HCT116 (cell line): ENCODE data around the gene SRGAP1. TPM values are rescaled to one million over a fixed set of nuclear protein-coding genes. Genes with fewer than 3 reads are reported as not detected.

Source experiments
- ATAC-seq: fragments of 200-7000 bp; cut with Tn5 transposase; 2 replicates; pipeline ENCODE4 v1.9.1; 2020; ENCODE audit warnings: mild to moderate bottlenecking, moderate library complexity
- BruUV-seq: library from RNA; stranded (reverse); fragments of 400-500 nt; replicated peaks from 2 replicates; lab custom pipeline; 2021; lab: Mats Ljungman, UMichigan
- CTCF ChIA-PET: fragments of 300-600 bp; sonication (Branson Sonifier 250); formaldehyde crosslinking; loops from one replicate; lab custom pipeline; 2021; ENCODE audit warnings: antibody characterized with exemption; lab: Charles Lee
- POLR2A ChIA-PET: fragments of 300-600, 350-600 bp; sonication (Branson Sonifier 250); formaldehyde crosslinking; loops from one replicate; lab custom pipeline; 2021; ENCODE audit warnings: antibody characterized with exemption; lab: Charles Lee
- RAD21 ChIA-PET, 2 experiments: fragments of 300-600 bp; sonication (Branson Sonifier 250); formaldehyde crosslinking; loops; one replicate each; lab custom pipeline; 2023; ENCODE audit warnings: low total read pairs in 2 of 2; ENCODE audit not compliant: uncharacterized antibody in 2 of 2, unreplicated experiment in 2 of 2, low non-redundant PET in 1 of 2; lab: Charles Lee
- DNase-seq: peaks from one replicate; pipeline ENCODE4 v3.0.0-alpha.2; 2010; ENCODE audit warnings: low read depth, low spot score
- H2AFZ ChIP-seq: fragments of 200-600 bp; shearing (Covaris generic), sonication (generic); 2 replicates; pipeline ENCODE4 v1.6.1; 2017; ENCODE audit warnings: low read depth, mixed run types, mixed read lengths, antibody characterized with exemption, low read length; ENCODE audit not compliant: poor library complexity, severe bottlenecking
- H3K27ac ChIP-seq: 2 replicates; pipeline ENCODE4 v1.5.1; 2012; ENCODE audit warnings: low read depth, low read length
- H3K27me3 ChIP-seq: fragments of 200-600 bp; sonication (generic); 2 replicates; pipeline ENCODE4 v1.6.1; 2016; ENCODE audit warnings: mixed run types, low read length, mixed read lengths; ENCODE audit not compliant: insufficient read depth
- H3K36me3 ChIP-seq, 2 experiments: fragments of 200-500 bp in 1 of 2; fragments of 200-600 bp in 1 of 2; sonication (Bioruptor generic) in 1 of 2; sonication (generic) in 1 of 2; 2 replicates each; pipeline versions ENCODE4 v1.5.1 to v1.6.1; 2014 to 2016; ENCODE audit warnings: low read length in 2 of 2, inconsistent platforms in 1 of 2, mixed read lengths in 1 of 2, mixed run types in 1 of 2; ENCODE audit not compliant: insufficient read depth in 2 of 2, control insufficient read depth in 1 of 2
- H3K4me1 ChIP-seq, 2 experiments: fragments of 200-600 bp in 1 of 2; sonication (generic) in 1 of 2; 2 replicates each; pipeline versions ENCODE4 v1.5.1 to v1.6.1; 2012 to 2017; ENCODE audit warnings: low read length in 2 of 2, inconsistent platforms in 1 of 2, mild to moderate bottlenecking in 1 of 2, mixed read lengths in 1 of 2, mixed run types in 1 of 2, moderate library complexity in 1 of 2; ENCODE audit not compliant: insufficient read depth in 2 of 2, control insufficient read depth in 1 of 2
- H3K4me2 ChIP-seq: fragments of 200-600 bp; sonication (generic); 2 replicates; pipeline ENCODE4 v1.6.1; 2017; ENCODE audit warnings: mixed run types, low read length, mixed read lengths
- H3K4me3 ChIP-seq, 2 experiments: fragments of 200-600 bp in 1 of 2; sonication (generic) in 1 of 2; replicated peaks in 1 of 2; 2 replicates each; pipeline ENCODE4 v1.5.1; 2011 to 2016; ENCODE audit warnings: low read length in 2 of 2, control low read depth in 1 of 2, low read depth in 1 of 2, mild to moderate bottlenecking in 1 of 2, mixed read lengths in 1 of 2, mixed run types in 1 of 2
- H3K79me2 ChIP-seq: fragments of 200-600 bp; sonication (generic); 2 replicates; pipeline ENCODE4 v1.6.1; 2017; ENCODE audit warnings: mild to moderate bottlenecking, mixed run types, low read length, moderate library complexity, mixed read lengths; ENCODE audit not compliant: insufficient read depth
- H3K9ac ChIP-seq: fragments of 200-600 bp; sonication (generic); 2 replicates; pipeline ENCODE4 v1.6.1; 2016; ENCODE audit warnings: low read length, mixed read lengths
- H3K9me2 ChIP-seq: fragments of 200-600 bp; sonication (generic), shearing (Covaris generic); 2 replicates; pipeline ENCODE4 v1.6.1; 2017; ENCODE audit warnings: mixed run types, mild to moderate bottlenecking, moderate library complexity; ENCODE audit not compliant: insufficient read depth
- H3K9me3 ChIP-seq, 2 experiments: fragments of 200-500 bp in 1 of 2; fragments of 200-600 bp in 1 of 2; sonication (Bioruptor generic) in 1 of 2; sonication (generic) in 1 of 2; 2 replicates each; pipeline ENCODE4 v1.6.1; 2014 to 2017; ENCODE audit warnings: low read length in 2 of 2, mixed read lengths in 2 of 2, inconsistent platforms in 1 of 2, low read depth in 1 of 2, mild to moderate bottlenecking in 1 of 2, mixed run types in 1 of 2, moderate library complexity in 1 of 2; ENCODE audit not compliant: control insufficient read depth in 1 of 2, insufficient read depth in 1 of 2
- H4K20me1 ChIP-seq: fragments of 200-600 bp; sonication (generic), shearing (Covaris generic); 2 replicates; pipeline ENCODE4 v1.6.1; 2017; ENCODE audit warnings: mixed run types, mild to moderate bottlenecking, moderate library complexity; ENCODE audit not compliant: insufficient read depth
- CBX3 ChIP-seq: IDR thresholded peaks from 2 replicates; pipeline ENCODE4 v1.6.1; 2012; ENCODE audit warnings: low read depth
- CEBPB ChIP-seq: IDR thresholded peaks from 2 replicates; pipeline ENCODE4 v1.6.1; 2012; ENCODE audit warnings: low read depth
- EGR1 ChIP-seq: IDR thresholded peaks from 2 replicates; pipeline ENCODE4 v1.6.1; 2012; ENCODE audit warnings: low read depth
- ELF1 ChIP-seq: IDR thresholded peaks from 2 replicates; pipeline ENCODE4 v1.6.1; 2012; ENCODE audit warnings: low read depth, borderline replicate concordance
- EZH2 ChIP-seq: fragments of 200-600 bp; sonication (generic); IDR thresholded peaks from 2 replicates; pipeline ENCODE4 v1.6.1; 2017; ENCODE audit warnings: antibody characterized with exemption, mixed run types
- EZH2phosphoT487 ChIP-seq: fragments of 200-600 bp; IDR thresholded peaks from 2 replicates; pipeline ENCODE4 v1.6.1; 2018; ENCODE audit warnings: antibody characterized with exemption, borderline replicate concordance
- FOSL1 ChIP-seq: IDR thresholded peaks from 2 replicates; pipeline ENCODE4 v1.6.1; 2012; ENCODE audit warnings: low read depth
- POLR2A ChIP-seq: IDR thresholded peaks from 2 replicates; pipeline ENCODE4 v1.7.0; 2011; ENCODE audit warnings: borderline replicate concordance; ENCODE audit not compliant: insufficient read depth, insufficient read length; ENCODE audit errors: extremely low read depth
- POLR2AphosphoS5 ChIP-seq: IDR thresholded peaks from 2 replicates; pipeline ENCODE4 v1.6.1; 2011; ENCODE audit warnings: mild to moderate bottlenecking, low read depth, low read length, moderate library complexity
- RAD21 ChIP-seq: IDR thresholded peaks from 2 replicates; pipeline ENCODE4 v1.6.1; 2012; ENCODE audit warnings: low read depth, mild to moderate bottlenecking
- SP1 ChIP-seq: IDR thresholded peaks from 2 replicates; pipeline ENCODE4 v1.6.1; 2012; ENCODE audit warnings: low read depth
- SRF ChIP-seq: IDR thresholded peaks from 2 replicates; pipeline ENCODE4 v1.6.1; 2012; ENCODE audit warnings: low read depth
- ZNF274 ChIP-seq: fragments of 200-500 bp; sonication (Bioruptor generic); IDR thresholded peaks from 2 replicates; pipeline ENCODE4 v1.6.1; 2014; ENCODE audit warnings: mild to moderate bottlenecking, low read depth, low read length, inconsistent platforms
- intact Hi-C: fragments of 100-400 bp; cut with micrococcal nuclease; formaldehyde crosslinking; loops from 2 replicates; pipeline ENCODE4 v1.10.0; 2022
- total RNA-seq: library from RNA; stranded (reverse); gene quantifications from one replicate; pipeline ENCODE4 v1.2.1, GENCODE V29; 2021; ENCODE audit not compliant: unreplicated experiment
- TF ChIP-seq, protein P1 (sequence below): IDR thresholded peaks from 2 replicates; pipeline ENCODE4 v1.6.1; 2012; ENCODE audit warnings: low read depth
- TF ChIP-seq, protein P2 (sequence below), 3 experiments: fragments of 200-600 bp in 1 of 3; sonication (generic) in 1 of 3; IDR thresholded peaks in 2 of 3; conservative IDR thresholded peaks in 1 of 3; 2 replicates each; pipeline ENCODE4 v1.5.1; 2012 to 2017; ENCODE audit warnings: low read depth in 2 of 3, low read length in 2 of 3, antibody characterized with exemption in 1 of 3, borderline replicate concordance in 1 of 3, control low read depth in 1 of 3, mild to moderate bottlenecking in 1 of 3, mixed read lengths in 1 of 3, mixed run types in 1 of 3, moderate library complexity in 1 of 3; ENCODE audit not compliant: insufficient read depth in 1 of 3
- TF ChIP-seq, protein P3 (sequence below): IDR thresholded peaks from 2 replicates; pipeline ENCODE4 v1.6.1; 2012

The SRGAP1 gene
- total RNA-seq, 1 experiment from 2014 or later = 16.6 TPM

DNA sequence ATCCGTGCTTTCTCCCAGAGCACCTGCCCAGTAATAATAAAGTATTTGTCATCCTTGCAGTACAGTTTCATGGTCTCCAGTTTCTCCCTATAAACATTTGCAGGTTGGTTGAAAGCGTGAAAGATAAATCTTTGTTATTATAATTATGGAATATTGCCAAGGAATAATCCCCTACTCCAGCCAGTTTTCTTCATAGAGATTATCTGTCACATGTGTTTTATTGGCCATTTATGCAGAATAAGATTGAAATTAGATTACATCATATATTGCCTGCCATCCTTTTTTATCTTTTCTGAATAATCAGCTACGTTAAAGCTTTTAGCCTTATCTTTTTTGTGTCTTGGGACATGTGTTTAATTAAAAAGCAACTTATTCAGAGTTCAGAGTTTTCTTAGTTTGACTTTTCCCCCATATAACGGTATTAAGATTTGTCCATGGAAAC, 209.6 kb downstream of the SRGAP1 start:
- Histone ChIP-seq H3K9me2 (no peaks in the 10 kb centered on the region), H3K27me3 (no peaks in the 10 kb centered on the region), H3K9me3 (no peaks in the 10 kb centered on the region), H3K4me2 (no peak overlapping the region), H4K20me1 (no peaks in the 10 kb centered on the region), H3K27ac (no peak overlapping the region), H3K4me1 (no peaks in the 10 kb centered on the region), H3K36me3 (no peaks in the 10 kb centered on the region), H3K9ac (no peak overlapping the region), H3K79me2 (no peaks in the 10 kb centered on the region; the same call in 1 of the 2 replicates), H2AFZ (no peak overlapping the region), H3K4me3 (no peak overlapping the region)
- POLR2A ChIA-PET = no interaction called here
- no TSS peak for BruUV-seq
- RAD21 ChIA-PET = no interaction called here
- DNase-seq (no peak), ATAC-seq (no peak)
- CTCF ChIA-PET = no interaction called here
- intact Hi-C loops = no loop called here
- TF ChIP-seq ZNF274 (no peak), EZH2 (no peak), RAD21 (no peak), EZH2phosphoT487 (no peak), FOSL1 (no peak), EGR1 (no peak), CBX3 (no peak), POLR2AphosphoS5 (no peak), SP1 (no peak), POLR2A (no peak), SRF (no peak), ELF1 (no peak), CEBPB (no peak)
- TF ChIP-seq, protein P1, sequence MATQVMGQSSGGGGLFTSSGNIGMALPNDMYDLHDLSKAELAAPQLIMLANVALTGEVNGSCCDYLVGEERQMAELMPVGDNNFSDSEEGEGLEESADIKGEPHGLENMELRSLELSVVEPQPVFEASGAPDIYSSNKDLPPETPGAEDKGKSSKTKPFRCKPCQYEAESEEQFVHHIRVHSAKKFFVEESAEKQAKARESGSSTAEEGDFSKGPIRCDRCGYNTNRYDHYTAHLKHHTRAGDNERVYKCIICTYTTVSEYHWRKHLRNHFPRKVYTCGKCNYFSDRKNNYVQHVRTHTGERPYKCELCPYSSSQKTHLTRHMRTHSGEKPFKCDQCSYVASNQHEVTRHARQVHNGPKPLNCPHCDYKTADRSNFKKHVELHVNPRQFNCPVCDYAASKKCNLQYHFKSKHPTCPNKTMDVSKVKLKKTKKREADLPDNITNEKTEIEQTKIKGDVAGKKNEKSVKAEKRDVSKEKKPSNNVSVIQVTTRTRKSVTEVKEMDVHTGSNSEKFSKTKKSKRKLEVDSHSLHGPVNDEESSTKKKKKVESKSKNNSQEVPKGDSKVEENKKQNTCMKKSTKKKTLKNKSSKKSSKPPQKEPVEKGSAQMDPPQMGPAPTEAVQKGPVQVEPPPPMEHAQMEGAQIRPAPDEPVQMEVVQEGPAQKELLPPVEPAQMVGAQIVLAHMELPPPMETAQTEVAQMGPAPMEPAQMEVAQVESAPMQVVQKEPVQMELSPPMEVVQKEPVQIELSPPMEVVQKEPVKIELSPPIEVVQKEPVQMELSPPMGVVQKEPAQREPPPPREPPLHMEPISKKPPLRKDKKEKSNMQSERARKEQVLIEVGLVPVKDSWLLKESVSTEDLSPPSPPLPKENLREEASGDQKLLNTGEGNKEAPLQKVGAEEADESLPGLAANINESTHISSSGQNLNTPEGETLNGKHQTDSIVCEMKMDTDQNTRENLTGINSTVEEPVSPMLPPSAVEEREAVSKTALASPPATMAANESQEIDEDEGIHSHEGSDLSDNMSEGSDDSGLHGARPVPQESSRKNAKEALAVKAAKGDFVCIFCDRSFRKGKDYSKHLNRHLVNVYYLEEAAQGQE = no peak
- TF ChIP-seq, protein P2, sequence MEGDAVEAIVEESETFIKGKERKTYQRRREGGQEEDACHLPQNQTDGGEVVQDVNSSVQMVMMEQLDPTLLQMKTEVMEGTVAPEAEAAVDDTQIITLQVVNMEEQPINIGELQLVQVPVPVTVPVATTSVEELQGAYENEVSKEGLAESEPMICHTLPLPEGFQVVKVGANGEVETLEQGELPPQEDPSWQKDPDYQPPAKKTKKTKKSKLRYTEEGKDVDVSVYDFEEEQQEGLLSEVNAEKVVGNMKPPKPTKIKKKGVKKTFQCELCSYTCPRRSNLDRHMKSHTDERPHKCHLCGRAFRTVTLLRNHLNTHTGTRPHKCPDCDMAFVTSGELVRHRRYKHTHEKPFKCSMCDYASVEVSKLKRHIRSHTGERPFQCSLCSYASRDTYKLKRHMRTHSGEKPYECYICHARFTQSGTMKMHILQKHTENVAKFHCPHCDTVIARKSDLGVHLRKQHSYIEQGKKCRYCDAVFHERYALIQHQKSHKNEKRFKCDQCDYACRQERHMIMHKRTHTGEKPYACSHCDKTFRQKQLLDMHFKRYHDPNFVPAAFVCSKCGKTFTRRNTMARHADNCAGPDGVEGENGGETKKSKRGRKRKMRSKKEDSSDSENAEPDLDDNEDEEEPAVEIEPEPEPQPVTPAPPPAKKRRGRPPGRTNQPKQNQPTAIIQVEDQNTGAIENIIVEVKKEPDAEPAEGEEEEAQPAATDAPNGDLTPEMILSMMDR (IDR thresholded peaks at IDR 0.05 in 2 of 3, conservative IDR thresholded peaks at IDR 0.05 in 1 of 3; ENCODE audit: borderline replicate concordance in 1 of 3, insufficient read depth in 1 of 3, low read depth in 2 of 3, low read length in 2 of 3) = no peak
- TF ChIP-seq, protein P3, sequence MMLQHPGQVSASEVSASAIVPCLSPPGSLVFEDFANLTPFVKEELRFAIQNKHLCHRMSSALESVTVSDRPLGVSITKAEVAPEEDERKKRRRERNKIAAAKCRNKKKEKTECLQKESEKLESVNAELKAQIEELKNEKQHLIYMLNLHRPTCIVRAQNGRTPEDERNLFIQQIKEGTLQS = no peak
